K562 (cell line): ENCODE measurements around the gene P2RY8.

ENCODE experiments used
- CBX1 ChIP-seq: sonication (generic); IDR thresholded peaks from 2 replicates; pipeline ENCODE4 v1.6.1; 2016; ENCODE audit warnings: antibody characterized with exemption, low read depth, mild to moderate bottlenecking
- ZBTB43 ChIP-seq: sonication (generic); formaldehyde crosslinking; IDR thresholded peaks from 2 replicates; pipeline ENCODE4 v1.8.0; 2023; ENCODE audit warnings: mild to moderate bottlenecking, missing genetic modification reagents
- TF ChIP-seq, protein P1 (sequence below): sonication (generic); formaldehyde crosslinking; IDR thresholded peaks from 2 replicates; pipeline ENCODE4 v1.9.0; 2022; ENCODE audit warnings: mild to moderate bottlenecking, missing genetic modification reagents

GRCh38 chrX:1581132-1581531, 44.1 kb upstream of the P2RY8 start:
- TF ChIP-seq, protein P1, sequence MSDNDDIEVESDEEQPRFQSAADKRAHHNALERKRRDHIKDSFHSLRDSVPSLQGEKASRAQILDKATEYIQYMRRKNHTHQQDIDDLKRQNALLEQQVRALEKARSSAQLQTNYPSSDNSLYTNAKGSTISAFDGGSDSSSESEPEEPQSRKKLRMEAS (CRISPR knock-in tag): no peak
- TF ChIP-seq ZBTB43 (no peak), CBX1 (no peak)
